ENCODE results near the gene CLCN3.
"Not testable (repeated sequence)": the region's sequence is repeated elsewhere in the genome, so short reads cannot be mapped to it uniquely, and the experiment has no call there.

CLCN3 gene

GRCh38 chr4:169619958-169620879 lies at the start of gene CLCN3:
Gene CLCN3 (plus strand): TSS chr4:169620578. CDS start chr4:169635929, 15,351 bp downstream.
- DNase-seq (ENCODE audit: low spot score): peak; percentile 99

- DNase-seq (ENCODE audit: low spot score): not testable (repeated sequence)
Measured at GRCh38 chr4:169571012-169571411, 49.4 kb upstream of the CLCN3 start.

DNA sequence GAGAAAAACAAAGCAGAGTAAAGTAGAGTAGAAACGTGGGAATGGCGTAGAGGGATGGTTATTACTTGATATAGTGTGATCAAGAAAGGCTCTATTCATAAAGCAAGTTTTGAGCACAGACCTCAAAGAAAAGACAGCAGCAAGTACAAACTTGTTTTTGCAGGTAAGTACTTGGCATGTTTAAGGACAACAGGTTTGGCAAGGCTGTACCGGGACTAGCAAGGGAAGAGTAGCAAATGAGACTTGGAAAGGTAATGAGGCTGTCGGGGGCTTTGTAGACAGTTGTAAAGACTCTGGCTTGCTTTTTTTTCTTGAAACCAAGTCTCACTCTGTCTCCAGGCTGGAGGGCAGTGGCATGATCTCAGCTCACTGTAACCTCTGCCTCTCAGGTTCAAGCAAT lies 48.9 kb upstream of the CLCN3 start:
- no peak for DNase-seq (ENCODE audit: low spot score)

GRCh38 chr4:169573889-169574288 lies 46.5 kb upstream of the CLCN3 start:
- no peak for DNase-seq (ENCODE audit: low spot score)

GRCh38 chr4:169582203-169582602 lies 38.2 kb upstream of the CLCN3 start:
- DNase-seq (ENCODE audit: low spot score): no peak

GRCh38 chr4:169582706-169583105 lies 37.7 kb upstream of the CLCN3 start:
- DNase-seq (ENCODE audit: low spot score): no peak

DNA sequence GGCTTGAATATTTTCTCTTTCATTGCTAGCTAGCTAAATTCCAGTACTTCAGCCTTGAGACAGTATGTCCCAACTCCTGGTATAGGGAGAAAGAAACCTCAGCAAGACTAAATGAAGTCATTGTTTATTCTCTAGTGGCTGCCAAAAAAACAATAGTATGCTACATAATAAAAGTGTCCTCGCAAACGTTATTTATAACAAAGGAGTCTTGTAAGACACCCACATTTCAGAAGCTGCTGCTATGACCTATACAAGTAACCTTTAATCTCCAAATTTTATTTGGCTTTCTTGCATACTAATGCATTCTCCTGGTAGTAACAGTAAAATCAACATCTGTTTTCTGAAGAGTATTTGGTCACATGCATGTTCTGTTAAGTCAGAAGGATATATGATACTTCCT lies 36.8 kb upstream of the CLCN3 start:
- no peak for DNase-seq (ENCODE audit: low spot score)

DNA sequence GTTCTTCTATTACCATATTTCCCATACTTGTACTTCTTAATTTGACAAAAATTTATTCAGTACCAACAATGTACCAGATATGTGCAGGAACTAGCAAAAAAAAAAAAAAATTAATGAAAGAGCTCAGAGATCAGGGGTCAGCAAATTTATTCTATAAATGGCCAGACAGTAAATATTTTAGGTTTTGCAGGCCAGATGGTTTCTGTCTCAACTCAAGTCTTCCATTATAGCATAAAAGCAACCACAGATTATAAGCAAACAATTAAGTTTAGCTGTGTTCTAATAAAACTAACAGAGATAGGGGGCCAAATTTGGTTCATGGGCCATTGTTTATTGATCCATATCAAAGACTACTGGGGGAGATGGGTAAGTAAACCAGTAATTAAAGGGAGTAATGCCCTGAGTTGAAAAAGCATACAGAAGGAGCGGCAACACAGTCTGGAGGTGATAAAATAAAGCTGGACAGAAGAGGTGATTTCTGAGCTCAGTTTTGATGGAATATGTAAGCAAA lies 27.3 kb upstream of the CLCN3 start:
- no peak for DNase-seq (ENCODE audit: low spot score)

DNA sequence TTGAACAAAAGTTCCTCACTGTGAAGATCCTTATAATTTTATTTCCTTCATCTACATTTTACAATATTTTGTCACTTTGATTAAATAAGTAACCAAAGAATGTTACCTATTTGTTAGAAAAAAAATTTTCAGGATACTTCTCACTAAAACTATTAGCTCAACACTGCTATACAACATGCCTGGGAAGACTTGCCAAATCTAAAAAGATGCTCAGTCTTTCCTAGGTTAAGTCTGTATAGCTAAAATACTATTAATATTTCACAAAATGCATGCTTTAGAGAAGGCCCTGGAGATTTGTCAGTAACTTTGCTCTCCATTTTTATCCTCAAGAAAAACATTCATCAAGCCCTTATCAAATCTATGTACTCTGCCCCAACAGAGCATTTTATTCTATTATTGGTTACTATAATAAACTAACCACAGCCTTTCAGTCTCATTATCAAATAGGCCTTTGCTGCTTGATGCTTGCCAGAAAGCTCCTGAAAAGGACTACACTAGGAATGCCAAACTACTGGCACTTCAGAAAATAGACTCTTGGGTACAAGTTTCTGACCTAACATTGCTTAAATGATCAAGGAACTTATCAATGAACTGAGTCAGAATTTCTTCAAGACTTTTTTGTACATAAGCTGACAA lies 25.7 kb upstream of the CLCN3 start:
- no peak for DNase-seq (ENCODE audit: low spot score)

DNA sequence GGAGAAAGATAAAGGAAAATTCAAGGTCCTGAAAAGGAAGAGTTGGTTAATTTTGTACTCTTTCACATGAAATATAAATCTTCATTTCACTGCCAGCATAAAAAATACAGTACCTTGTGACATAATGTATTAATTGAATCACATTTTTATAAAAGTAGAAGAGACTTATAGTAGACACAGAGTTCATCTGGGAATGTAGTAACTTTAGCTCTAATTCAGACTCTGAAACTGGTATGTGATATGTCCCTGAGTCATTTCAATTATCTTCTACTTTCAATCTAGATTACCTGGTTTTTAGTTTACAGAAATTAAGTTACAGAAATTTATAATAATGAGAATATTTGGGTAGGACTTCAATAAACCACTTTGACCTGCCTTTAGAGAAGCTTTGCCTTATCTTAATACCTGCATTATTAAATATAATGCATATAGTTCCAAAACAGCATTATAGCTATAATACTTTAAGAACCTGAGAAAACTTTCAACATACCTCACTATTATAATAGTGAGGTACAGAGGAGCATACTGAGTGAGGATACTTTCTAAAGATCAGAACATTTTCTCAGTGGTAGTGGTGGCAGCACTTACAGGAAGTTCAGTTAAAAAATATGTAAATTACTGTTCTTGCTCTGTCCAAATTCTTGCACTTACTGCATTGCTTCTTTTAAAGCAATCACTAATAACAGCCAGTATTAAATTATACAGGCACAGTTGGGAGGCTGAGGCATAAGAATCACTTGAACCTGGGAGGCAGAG lies 19.2 kb upstream of the CLCN3 start:
- DNase-seq (ENCODE audit: low spot score): no peak

GRCh38 chr4:169603312-169603711 lies 17.1 kb upstream of the CLCN3 start:
- no peak for DNase-seq (ENCODE audit: low spot score)

- no peak for DNase-seq (ENCODE audit: low spot score)
Measured at GRCh38 chr4:169604131-169604900, 16.1 kb upstream of the CLCN3 start.

DNA sequence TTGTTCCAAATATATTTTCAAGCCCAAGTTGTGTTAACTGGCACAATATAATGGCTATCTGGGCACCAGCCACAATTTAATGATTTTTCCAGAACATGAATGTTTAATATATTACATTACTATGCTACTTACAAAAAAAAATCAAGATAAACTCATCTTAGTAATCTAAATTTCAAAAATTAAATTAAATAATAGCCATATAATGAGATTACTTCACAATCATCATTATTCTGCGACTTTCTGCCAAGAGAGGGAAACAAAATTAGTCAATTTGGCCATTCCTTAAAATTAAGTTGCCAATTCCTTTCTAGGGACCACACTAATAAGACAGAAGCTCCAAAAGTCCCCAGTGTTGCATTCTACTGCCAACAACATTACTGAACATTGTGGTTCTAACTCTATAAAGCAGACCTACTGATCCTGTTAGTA lies 15.5 kb upstream of the CLCN3 start:
- DNase-seq (ENCODE audit: low spot score): no peak

GRCh38 chr4:169611157-169611556 lies 9.2 kb upstream of the CLCN3 start:
- no peak for DNase-seq (ENCODE audit: low spot score)

DNA sequence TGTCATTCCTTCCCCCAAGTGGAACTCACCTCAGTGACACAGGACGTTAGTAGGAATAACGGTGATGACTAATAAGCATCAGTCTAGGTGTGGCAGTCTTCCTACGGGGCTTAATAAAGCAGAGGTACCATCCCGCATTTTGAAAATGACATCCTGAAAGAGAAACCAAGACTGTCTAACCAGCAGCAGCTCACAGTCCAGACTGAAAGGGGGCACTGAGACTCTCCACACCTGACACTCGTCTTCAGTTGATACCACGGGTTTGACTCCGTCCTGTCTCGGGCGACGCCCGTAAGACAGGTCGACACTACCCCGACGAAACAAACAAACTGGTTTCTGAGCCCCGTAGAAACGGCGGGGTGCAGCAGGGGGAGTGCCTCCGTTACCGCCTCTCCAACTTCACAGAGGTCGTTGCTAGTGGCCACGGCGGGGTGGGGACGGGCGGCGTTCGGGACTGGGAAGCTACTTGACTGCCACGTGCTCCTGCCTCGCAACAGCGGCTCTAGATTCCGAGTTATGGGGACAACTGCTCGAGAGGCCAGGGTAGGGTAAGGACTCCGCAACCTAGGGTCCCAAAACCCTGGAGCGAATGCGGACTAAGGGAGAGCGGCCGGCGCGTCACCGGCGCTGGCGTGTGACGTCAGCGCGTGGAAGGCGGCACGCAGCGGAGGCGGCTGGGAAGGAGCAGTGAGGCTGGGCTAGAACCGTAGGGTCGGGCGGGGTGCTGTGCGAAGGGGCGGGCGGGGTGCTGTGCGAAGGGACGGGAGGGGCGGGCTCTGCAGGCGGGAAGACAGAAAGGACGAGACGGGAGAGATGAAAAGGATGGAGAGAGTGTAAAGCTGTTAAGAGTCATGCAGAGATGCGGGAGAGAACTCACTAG lies 8.1 kb upstream of the CLCN3 start, which contains the start of gene NEK1:
Gene NEK1 (minus strand): TSS at position 593 of the 880 bp plus-strand sequence. CDS start 9,953 bp downstream, outside the sequence.
- DNase-seq (ENCODE audit: low spot score): peak; percentile 90

GRCh38 chr4:169612871-169613859 lies 7.2 kb upstream of the CLCN3 start:
- peak; percentile 71 for DNase-seq (ENCODE audit: low spot score)

- no peak for DNase-seq (ENCODE audit: low spot score)
Measured at GRCh38 chr4:169615467-169616106, 4.8 kb upstream of the CLCN3 start.

GRCh38 chr4:169616846-169617245 lies 3.5 kb upstream of the CLCN3 start:
- no peak for DNase-seq (ENCODE audit: low spot score)

- DNase-seq (ENCODE audit: low spot score): no peak
Measured at GRCh38 chr4:169617306-169617705, 3.1 kb upstream of the CLCN3 start.
